Fibroblast of peridontal ligament (primary cell): ENCODE results near the gene CPSF6.

ENCODE experiments used
- DNase-seq: peaks from one replicate; pipeline ENCODE4 v3.0.0-alpha.2; 2010; ENCODE audit errors: extremely low read depth

Gene CPSF6

GRCh38 chr12:69321351-69321750, 82.0 kb downstream of the CPSF6 start:
- no peak for DNase-seq
